NCI-H1048 (cell line): Measurements from ENCODE around the gene DUOXA1.
"Not testable (repeated sequence)": the region's sequence is repeated elsewhere in the genome, so short reads cannot be mapped to it uniquely, and the experiment has no call there.

Source experiments
- DNase-seq: peaks from one replicate; lab custom pipeline; 2025; lab: John Stamatoyannopoulos, UW

DUOXA1 gene

GRCh38 chr15:45150997-45151396 lies 21.3 kb upstream of the DUOXA1 start:
- DNase-seq: no peak

GRCh38 chr15:45150481-45150880 lies 20.8 kb upstream of the DUOXA1 start:
- DNase-seq: no peak

- DNase-seq: no peak
Measured at GRCh38 chr15:45149060-45149459, 19.4 kb upstream of the DUOXA1 start.

- no peak for DNase-seq
Measured at GRCh38 chr15:45148076-45149059, 18.7 kb upstream of the DUOXA1 start.

- DNase-seq: no peak
Measured at GRCh38 chr15:45147606-45148005, 17.9 kb upstream of the DUOXA1 start.

- no peak for DNase-seq
Measured at GRCh38 chr15:45146405-45146804, 16.7 kb upstream of the DUOXA1 start.

- DNase-seq: no peak
Measured at GRCh38 chr15:45144775-45145174, 15.1 kb upstream of the DUOXA1 start.

- DNase-seq: no peak
Measured at GRCh38 chr15:45143946-45144345, 14.3 kb upstream of the DUOXA1 start.

- DNase-seq: no peak
Measured at GRCh38 chr15:45143056-45143455, 13.4 kb upstream of the DUOXA1 start.

- DNase-seq: no peak
Measured at GRCh38 chr15:45141386-45141785, 11.7 kb upstream of the DUOXA1 start.

GRCh38 chr15:45140557-45141250 lies 11.0 kb upstream of the DUOXA1 start:
- DNase-seq: no peak

GRCh38 chr15:45139770-45140169 lies 10.1 kb upstream of the DUOXA1 start:
- DNase-seq: no peak

GRCh38 chr15:45138814-45139765 lies 9.4 kb upstream of the DUOXA1 start:
- DNase-seq: no peak

- DNase-seq: no peak
Measured at GRCh38 chr15:45137703-45138102, 8.0 kb upstream of the DUOXA1 start.

GRCh38 chr15:45136378-45136764 lies 6.7 kb upstream of the DUOXA1 start:
- DNase-seq: no peak

- not testable (repeated sequence) for DNase-seq
Measured at GRCh38 chr15:45135705-45136377, 6.2 kb upstream of the DUOXA1 start.

- DNase-seq: no peak
Measured at GRCh38 chr15:45134682-45135604, 5.3 kb upstream of the DUOXA1 start.

- DNase-seq: no peak
Measured at GRCh38 chr15:45134046-45134445, 4.4 kb upstream of the DUOXA1 start.

GRCh38 chr15:45133561-45133920 lies 3.9 kb upstream of the DUOXA1 start:
- DNase-seq: no peak

- DNase-seq: no peak
Measured at GRCh38 chr15:45132844-45133560, 3.3 kb upstream of the DUOXA1 start.
